HG03439 (cell line): ENCODE data around the gene ME1.
A peak's percentile ranks its signal among the peaks of the same experiment; 100 is the strongest.
"Not testable (repeated sequence)": the region's sequence is repeated elsewhere in the genome, so short reads cannot be mapped to it uniquely, and the experiment has no call there.

Experiments used
- ATAC-seq: cut with Tn5 transposase; IDR thresholded peaks from one replicate; pipeline ENCODE4 v1.9.1; 2021; ENCODE audit warnings: mild to moderate bottlenecking, moderate library complexity; ENCODE audit not compliant: unreplicated experiment

ME1 gene

DNA sequence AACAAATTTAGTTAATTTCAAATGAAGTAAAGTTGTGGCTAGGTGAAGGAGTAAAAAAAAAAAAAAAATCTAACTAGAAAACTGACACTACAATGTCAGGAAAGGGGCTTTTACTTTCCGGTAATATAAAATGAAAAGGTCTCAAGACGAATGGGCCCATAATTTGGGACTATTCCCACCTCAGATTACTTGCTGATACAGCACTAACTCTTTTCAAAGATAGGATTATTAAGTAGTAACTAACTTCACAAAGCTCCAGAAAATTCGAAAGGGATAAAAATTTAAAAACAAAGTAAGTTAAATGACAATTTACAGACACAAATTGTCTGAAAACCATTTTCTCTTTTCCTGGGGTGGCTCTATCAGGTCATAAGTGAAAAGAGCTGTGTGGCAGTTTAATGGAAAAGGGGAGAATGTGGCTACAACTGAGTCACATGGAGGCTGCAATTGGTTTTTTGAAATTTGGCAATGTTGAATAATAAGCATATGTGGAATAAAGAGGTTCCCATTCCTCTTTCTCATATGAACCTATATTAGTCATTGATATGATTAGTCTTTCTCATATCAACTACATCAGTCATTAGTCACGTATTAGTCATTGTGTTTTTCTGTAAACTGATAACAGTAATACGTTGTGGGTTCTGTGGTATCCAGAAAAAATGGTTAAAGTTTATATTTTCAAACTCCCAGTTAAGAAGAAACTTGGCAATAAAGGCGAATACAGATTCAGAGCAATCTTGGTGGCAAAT lies 159.7 kb downstream of the ME1 start:
- ATAC-seq: no peak

- ATAC-seq: no peak
Observed at GRCh38 chr6:83265384-83265783, 165.5 kb downstream of the ME1 start.

DNA sequence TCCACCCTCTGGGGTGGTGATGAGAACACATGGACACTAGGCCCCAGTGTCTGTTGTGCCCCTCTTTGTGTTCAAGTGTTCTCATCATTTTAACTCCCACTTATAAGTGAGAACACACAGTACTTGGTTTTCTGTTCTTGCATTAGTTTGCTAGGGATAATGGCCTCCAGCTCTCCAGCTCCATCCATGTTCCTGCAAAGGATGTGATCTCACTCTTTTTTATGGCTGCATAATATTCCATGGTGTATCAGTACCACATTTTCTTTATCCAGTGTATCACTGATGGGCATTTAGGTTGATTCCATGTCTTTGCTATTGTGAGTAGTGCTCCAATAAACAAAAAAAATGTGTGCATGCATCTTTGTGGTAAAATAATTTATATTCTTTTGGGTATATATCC lies 170.3 kb downstream of the ME1 start:
- no peak for ATAC-seq

DNA sequence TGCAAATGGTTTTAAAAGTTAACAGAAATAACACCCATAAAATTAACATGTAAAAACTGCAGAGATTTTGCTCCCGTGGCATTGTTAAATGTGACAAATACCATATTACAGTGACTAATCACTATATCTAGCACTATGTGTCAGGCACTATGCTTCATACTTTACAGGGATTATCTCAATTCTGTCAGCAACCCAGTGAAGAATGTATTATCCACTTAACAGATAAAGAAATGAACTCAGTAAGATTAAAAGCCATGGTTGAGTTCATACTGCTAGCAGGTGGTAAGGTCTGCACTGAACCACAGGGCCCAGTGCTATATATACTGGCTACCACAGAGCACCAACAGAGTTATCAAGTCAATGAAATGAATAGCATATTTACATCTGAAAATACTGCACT lies 172.3 kb downstream of the ME1 start:
- ATAC-seq: no peak

DNA sequence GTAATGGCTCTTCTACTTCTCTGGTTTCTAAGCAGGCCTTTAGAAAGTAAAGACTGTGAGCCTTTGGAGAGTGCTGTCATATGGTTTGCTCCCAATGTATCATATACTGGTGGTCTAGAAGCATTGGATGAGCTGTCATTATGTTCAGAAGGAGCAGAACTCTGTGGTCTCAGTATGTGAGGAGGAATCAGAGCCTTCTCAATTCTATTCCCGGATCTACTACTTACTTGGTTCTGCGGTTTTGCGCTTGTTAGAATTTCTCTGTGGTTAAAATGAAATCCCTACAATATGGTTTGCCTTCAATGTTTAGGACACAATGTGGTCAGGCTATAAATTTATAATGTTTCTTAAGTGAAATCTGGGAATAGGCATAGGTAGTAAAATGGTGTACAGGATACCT lies 173.1 kb downstream of the ME1 start:
- no peak for ATAC-seq

GRCh38 chr6:83256719-83257118 lies 174.1 kb downstream of the ME1 start:
- not testable (repeated sequence) for ATAC-seq

GRCh38 chr6:83252719-83253118 lies 178.1 kb downstream of the ME1 start:
- no peak for ATAC-seq

DNA sequence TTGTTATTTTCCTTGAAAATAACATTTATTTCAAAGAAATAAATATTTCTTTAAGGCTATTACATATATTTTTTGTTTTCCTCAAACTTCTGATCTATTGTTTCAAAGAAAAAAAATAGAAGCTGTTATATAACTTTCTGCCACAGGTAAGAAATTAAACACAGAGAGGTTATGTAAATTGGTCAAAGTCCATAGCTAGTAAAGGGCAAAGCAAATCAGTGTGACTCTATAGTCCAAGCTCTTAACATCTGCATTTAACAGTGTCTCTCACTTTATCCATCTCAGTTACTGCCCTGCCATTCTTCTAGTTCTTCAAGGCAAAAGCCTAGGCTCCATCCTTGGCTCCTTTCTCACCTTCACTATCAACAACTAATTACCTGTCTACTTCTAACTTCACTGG lies 180.6 kb downstream of the ME1 start:
- no peak for ATAC-seq

GRCh38 chr6:83247471-83247870 lies 183.4 kb downstream of the ME1 start:
- ATAC-seq: no peak

- no peak for ATAC-seq
Observed at GRCh38 chr6:83231146-83231545, 199.7 kb downstream of the ME1 start.

DNA sequence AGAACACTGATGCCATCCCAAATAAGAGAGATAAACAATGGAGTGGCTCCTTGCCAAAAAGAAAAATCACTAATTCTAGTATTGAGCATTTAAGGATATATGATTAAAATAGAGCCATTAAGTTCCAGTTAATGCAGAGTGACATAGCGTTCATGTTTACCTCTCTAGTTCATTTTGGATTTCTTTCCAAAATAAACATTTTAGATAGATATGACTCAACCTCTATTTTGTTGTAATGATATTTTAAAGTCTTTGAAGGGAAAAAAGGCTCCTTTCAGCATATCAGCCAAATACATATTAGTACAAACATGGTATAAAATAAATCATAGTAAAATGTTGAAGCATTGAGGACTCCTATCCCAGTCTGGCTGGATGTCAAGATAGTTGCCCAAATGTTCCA lies 204.3 kb downstream of the ME1 start:
- ATAC-seq: no peak

- ATAC-seq: peak; percentile 60
Observed at GRCh38 chr6:83221889-83222479, 208.9 kb downstream of the ME1 start.

DNA sequence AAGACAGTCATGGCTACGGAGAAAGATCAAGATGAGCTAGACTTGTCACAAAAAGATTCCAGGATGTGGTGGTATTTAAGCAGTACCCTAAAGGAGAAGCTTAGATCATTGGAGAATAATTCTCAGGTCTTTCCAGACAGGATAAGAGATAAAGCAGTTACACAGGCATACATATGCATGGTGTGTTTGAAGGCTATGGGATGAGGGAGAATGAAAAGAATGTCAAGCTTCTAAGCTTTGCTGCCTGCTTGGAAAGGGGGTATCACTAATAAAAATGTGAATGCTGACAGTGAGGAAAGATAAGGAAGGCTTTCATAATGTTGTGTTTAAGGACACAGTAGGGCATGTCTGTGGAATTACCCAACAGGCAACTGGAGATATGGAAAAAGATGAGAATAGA lies 209.6 kb downstream of the ME1 start:
- ATAC-seq: no peak

- ATAC-seq: no peak
Observed at GRCh38 chr6:83220121-83220520, 210.7 kb downstream of the ME1 start.

DNA sequence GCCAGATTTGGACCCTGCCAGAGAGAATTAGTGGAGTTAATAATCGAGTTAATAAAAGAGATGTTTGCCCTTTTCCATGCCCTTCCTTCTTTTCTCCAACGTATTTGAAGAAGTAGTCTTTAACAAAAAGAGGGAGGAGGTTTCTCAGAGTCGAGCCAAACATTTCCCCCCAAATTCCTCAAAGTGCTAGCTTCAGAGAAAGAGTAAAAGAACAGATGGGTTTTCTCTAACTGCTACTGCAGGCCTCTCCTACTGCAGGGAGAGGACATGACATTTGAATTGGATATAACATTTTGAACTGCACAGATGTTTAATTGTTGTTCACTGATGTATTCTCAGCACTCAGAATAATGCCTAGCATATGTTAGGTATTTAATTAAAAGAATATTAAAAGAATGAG lies 212.2 kb downstream of the ME1 start:
- ATAC-seq: no peak

- ATAC-seq: no peak
Observed at GRCh38 chr6:83216806-83217205, 214.0 kb downstream of the ME1 start.

GRCh38 chr6:83215131-83216047 lies 215.5 kb downstream of the ME1 start:
- peak; percentile 98 for ATAC-seq

- ATAC-seq: no peak
Observed at GRCh38 chr6:83202031-83202430, 228.8 kb downstream of the ME1 start.

GRCh38 chr6:83199863-83200225 lies 231.0 kb downstream of the ME1 start:
- no peak for ATAC-seq

- ATAC-seq: no peak
Observed at GRCh38 chr6:83199173-83199862, 231.5 kb downstream of the ME1 start.

DNA sequence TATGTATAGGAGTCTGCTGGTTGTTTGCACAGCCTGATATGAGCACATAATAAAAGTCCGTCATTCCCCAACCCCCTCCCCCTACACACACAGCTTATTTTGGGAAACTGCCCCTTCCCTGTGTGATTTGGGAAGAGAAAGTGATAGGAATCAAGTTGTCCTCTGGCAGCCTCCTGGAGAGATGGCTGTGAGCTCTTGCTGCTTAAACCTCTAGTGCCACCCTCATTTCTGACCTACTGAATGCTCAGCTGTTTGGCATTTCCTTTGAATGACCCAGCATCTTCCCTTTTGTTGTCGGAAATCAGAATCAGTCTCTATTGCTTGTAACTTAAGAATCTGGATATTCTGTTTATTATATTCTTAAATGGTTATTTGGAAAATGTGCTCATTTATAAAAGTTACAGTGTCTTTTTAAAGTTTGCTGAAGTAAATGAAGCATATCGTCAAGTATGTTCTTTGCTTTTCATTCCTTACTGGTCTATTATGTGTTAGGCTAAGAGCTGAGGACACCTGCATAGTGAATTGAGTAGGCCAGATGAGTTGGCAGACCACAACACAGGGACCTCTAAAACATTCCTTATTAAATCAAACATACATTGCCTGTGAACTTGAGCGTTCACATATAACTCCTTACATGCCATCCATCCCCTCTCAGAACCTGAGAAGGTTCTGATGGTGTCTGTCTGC lies 232.2 kb downstream of the ME1 start:
- ATAC-seq: no peak
